Activated T-cell treated with anti-CD3 and anti-CD28 coated beads for 1 hour (primary cell): ENCODE measurements around the gene DEFB131B.
A peak's percentile ranks its signal among the peaks of the same experiment; 100 is the strongest.
"Not testable (repeated sequence)": the region's sequence is repeated elsewhere in the genome, so short reads cannot be mapped to it uniquely, and the experiment has no call there.

Experiments used
- DNase-seq: peaks from one replicate; pipeline ENCODE4 v3.0.0-alpha.2; 2020; ENCODE audit warnings: low read depth

Gene DEFB131B

GRCh38 chr11:71911321-71911985 lies 33.2 kb downstream of the DEFB131B start:
- peak; percentile 4 for DNase-seq

GRCh38 chr11:71911986-71912340 lies 33.7 kb downstream of the DEFB131B start:
- not testable (repeated sequence) for DNase-seq

GRCh38 chr11:71913756-71914526 lies 35.7 kb downstream of the DEFB131B start:
- DNase-seq = no peak

- no peak for DNase-seq
These were observed 36.5 kb downstream of the DEFB131B start for GRCh38 chr11:71914617-71915189.

- DNase-seq = no peak
These were observed 39.4 kb downstream of the DEFB131B start for GRCh38 chr11:71917646-71918140.

GRCh38 chr11:71927820-71928736 lies 49.8 kb downstream of the DEFB131B start, which contains the start of gene XNDC1N:
TSS of gene XNDC1N (minus strand) at chr11:71928594. CDS start at chr11:71923353, 5,241 bp downstream.
- peak; percentile 23 for DNase-seq

GRCh38 chr11:71928737-71929443 lies 50.6 kb downstream of the DEFB131B start, which contains the start of gene RNF121:
TSS of gene RNF121 (plus strand) at chr11:71929046. CDS start at chr11:71929062, 16 bp downstream.
- DNase-seq = peak; percentile 98

GRCh38 chr11:71929491-71929890 lies 51.2 kb downstream of the DEFB131B start:
- DNase-seq = no peak

GRCh38 chr11:71930556-71931244 lies 52.4 kb downstream of the DEFB131B start:
- DNase-seq = no peak

- DNase-seq = no peak
These were observed 53.0 kb downstream of the DEFB131B start for GRCh38 chr11:71931245-71931602.

- no peak for DNase-seq
These were observed 55.1 kb downstream of the DEFB131B start for GRCh38 chr11:71933141-71933933.
